Measurements from ENCODE around the gene WNK1.

GRCh38 chr12:903055-903454, 150.7 kb downstream of the WNK1 start:
- no peak for TF ChIP-seq CTCF (IDR thresholded peaks at IDR 0.05)
- no peak for TF ChIP-seq CHD2 (IDR thresholded peaks at IDR 0.05; ENCODE audit: low read length, partially characterized antibody)
- no peak for TF ChIP-seq MAX (IDR thresholded peaks at IDR 0.05)
- TF ChIP-seq HES2 (IDR thresholded peaks at IDR 0.05): no peak
- no peak for TF ChIP-seq RCOR1 (IDR thresholded peaks at IDR 0.05; ENCODE audit: low read depth, low read length)
- TF ChIP-seq EP300 (IDR thresholded peaks at IDR 0.05): no peak
- no peak for TF ChIP-seq RNF2 (IDR thresholded peaks at IDR 0.05; ENCODE audit: borderline replicate concordance, low read depth)
- TF ChIP-seq PHF8 (IDR thresholded peaks at IDR 0.05; ENCODE audit: borderline replicate concordance, low read depth): no peak
- TF ChIP-seq RAD21 (conservative IDR thresholded peaks at IDR 0.05 in 1 of 2, IDR thresholded peaks at IDR 0.05 in 1 of 2): no peak
- no peak for TF ChIP-seq POLR2A (IDR thresholded peaks at IDR 0.05; ENCODE audit: low read length)
- no peak for TF ChIP-seq MYC (IDR thresholded peaks at IDR 0.05; ENCODE audit: borderline replicate concordance, low read length)

All from A549 (cell line).